ENCODE measurements around the gene FANCD2. TPM values are rescaled to one million over a fixed set of nuclear protein-coding genes. Genes with fewer than 3 reads are reported as not detected.

FANCD2 gene
- total RNA-seq, 4 donors from 2014 or later: 4.9 to 23.2 (median 10.5) TPM

DNA sequence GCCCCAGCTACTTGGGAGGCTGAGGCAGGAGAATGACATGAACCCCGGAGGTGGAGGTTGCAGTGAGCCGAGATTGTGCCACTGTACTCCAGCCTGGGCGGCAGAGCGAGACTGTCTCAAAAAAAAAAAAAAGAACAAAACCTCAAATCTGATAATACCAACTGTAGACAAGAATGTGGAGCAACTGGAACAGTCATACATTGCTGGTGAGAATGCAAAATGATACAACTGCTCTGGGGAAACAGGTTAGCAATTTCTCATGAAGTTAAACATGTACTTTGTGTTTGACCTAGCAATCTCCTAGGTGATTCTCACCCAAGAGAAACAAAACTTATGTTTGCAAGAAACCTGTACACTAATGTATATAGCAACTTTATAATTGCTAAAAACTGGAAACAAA lies 110.9 kb downstream of the FANCD2 start:
- Histone ChIP-seq H3K36me3 (no peaks in the 10 kb centered on the region), H3K27me3 (no peaks in the 10 kb centered on the region), H3K4me1 (peaks cover under 1% of the 10 kb centered on the region), H3K9me3 (no peaks in the 10 kb centered on the region), H3K4me3 (no peak overlapping the region), H3K27ac (no peak overlapping the region)
- DNase-seq (ENCODE audit: low spot score in 2 of 2): no peak
- 83% methylated on average over 4 of the region's 4 CpGs for WGBS
- TF ChIP-seq POLR2AphosphoS5 (IDR thresholded peaks at IDR 0.05) (no peak), POLR2A (IDR thresholded peaks at IDR 0.05) (no peak), EP300 (IDR thresholded peaks at IDR 0.05) (no peak)
- TF ChIP-seq, protein P1, sequence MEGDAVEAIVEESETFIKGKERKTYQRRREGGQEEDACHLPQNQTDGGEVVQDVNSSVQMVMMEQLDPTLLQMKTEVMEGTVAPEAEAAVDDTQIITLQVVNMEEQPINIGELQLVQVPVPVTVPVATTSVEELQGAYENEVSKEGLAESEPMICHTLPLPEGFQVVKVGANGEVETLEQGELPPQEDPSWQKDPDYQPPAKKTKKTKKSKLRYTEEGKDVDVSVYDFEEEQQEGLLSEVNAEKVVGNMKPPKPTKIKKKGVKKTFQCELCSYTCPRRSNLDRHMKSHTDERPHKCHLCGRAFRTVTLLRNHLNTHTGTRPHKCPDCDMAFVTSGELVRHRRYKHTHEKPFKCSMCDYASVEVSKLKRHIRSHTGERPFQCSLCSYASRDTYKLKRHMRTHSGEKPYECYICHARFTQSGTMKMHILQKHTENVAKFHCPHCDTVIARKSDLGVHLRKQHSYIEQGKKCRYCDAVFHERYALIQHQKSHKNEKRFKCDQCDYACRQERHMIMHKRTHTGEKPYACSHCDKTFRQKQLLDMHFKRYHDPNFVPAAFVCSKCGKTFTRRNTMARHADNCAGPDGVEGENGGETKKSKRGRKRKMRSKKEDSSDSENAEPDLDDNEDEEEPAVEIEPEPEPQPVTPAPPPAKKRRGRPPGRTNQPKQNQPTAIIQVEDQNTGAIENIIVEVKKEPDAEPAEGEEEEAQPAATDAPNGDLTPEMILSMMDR (IDR thresholded peaks at IDR 0.05): no peak

DNA sequence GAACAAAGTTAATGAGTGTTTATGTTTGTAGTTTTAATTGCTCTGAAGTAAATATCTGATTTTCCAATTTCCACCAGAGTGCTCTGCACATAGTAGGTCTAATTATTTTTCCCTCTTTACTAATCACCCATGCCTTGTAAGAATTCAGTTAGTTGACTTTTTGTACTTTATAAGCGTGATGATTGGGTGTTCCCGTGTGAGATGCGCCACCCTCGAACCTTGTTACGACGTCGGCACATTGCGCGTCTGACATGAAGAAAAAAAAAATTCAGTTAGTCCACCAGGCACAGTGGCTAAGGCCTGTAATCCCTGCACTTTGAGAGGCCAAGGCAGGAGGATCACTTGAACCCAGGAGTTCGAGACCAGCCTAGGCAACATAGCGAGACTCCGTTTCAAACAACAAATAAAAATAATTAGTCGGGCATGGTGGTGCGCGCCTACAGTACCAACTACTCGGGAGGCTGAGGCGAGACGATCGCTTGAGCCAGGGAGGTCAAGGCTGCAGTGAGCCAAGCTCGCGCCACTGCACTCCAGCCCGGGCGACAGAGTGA lies 114.8 kb downstream of the FANCD2 start:
- Histone ChIP-seq H3K27ac (no peak overlapping the region), H3K36me3 (no peaks in the 10 kb centered on the region), H3K27me3 (no peaks in the 10 kb centered on the region), H3K4me3 (peak overlapping the region; percentile 55), H3K4me1 (peaks cover 29% of the 10 kb centered on the region), H3K9me3 (no peaks in the 10 kb centered on the region)
- WGBS: 83% methylated on average over 23 of the region's 23 CpGs
- no peak for TF ChIP-seq POLR2A (IDR thresholded peaks at IDR 0.05)
- TF ChIP-seq POLR2AphosphoS5 (IDR thresholded peaks at IDR 0.05): no peak
- TF ChIP-seq EP300 (IDR thresholded peaks at IDR 0.05): no peak
- TF ChIP-seq, protein P1 (IDR thresholded peaks at IDR 0.05): no peak
- DNase-seq (ENCODE audit: low spot score in 2 of 2): no peak

DNA sequence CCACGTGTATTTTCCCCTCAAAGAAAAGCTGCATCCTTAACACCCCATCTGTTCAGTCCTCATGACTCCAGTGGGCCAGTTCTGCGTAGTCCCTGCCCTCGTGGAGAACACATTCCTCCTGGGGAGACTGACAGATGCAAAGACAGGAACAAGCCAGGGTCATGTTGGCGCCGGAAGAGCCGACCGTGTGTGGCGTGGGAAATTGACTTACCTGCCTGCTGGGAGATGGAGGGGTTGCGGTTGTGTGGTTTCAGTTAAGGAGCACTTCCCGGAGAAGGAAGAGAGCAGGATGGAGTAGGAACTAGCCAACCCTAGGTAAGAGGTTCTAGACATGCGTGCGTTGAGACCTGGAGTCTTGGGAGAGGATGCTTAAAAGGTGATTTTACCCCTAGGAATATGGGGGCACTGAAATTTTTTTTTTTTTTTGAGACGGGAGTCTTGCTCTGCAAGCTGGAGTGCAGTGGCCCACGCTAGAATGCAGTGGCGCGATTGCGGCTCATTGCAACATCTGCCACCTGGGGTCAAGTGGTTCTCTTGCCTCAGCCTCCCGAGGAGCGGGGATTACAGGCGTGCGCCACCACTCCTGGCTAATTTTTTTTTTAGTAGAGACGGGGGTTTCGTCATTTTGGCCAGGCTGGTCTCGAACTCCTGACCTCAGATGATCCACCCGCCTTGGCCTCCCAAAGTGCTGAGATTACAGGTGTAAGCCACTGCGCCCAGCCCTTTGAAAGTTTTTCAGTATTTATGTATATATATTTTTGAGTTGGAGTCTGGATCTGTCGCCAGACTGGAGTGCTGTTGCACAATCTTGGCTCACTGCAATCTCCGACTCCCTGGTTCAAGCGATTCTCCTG lies 116.7 kb downstream of the FANCD2 start:
- H3K9me3 ChIP-seq: no peaks in the 10 kb centered on the region
- H3K36me3 ChIP-seq: peaks cover 14% of the 10 kb centered on the region
- WGBS: 66% methylated on average over 29 of the region's 29 CpGs
- TF ChIP-seq EP300 (IDR thresholded peaks at IDR 0.05): no peak
- TF ChIP-seq, protein P1 (IDR thresholded peaks at IDR 0.05): no peak
- no peak for TF ChIP-seq POLR2AphosphoS5 (IDR thresholded peaks at IDR 0.05)
- TF ChIP-seq POLR2A (IDR thresholded peaks at IDR 0.05): no peak
- H3K27me3 ChIP-seq: no peaks in the 10 kb centered on the region
- DNase-seq (ENCODE audit: low spot score in 2 of 2): no peak
- H3K4me1 ChIP-seq: peaks cover 29% of the 10 kb centered on the region
- peak overlapping the region; percentile 55 for H3K4me3 ChIP-seq
- H3K27ac ChIP-seq: no peak overlapping the region

DNA sequence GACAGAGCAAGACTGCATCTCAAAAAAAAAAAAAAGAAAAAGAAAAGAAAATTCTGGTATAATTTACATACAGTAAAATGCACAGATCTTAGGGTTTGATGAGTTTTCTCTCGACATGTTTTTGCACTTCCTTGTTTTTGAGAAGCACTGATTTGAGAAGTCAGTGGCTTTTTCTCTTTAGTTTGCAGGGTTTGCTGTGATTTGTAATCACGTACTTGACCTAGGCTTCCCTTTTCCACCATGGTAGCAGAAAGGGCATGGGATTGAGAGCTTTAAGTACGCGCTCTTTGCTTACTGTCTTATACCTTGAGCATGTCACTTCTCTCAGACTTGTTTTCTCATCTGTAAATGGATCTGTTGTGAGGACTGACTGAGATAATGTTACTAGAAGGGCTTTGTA lies 119.4 kb downstream of the FANCD2 start:
- WGBS: 87% methylated on average over 4 of the region's 4 CpGs
- no peak overlapping the region for H3K4me3 ChIP-seq
- no peak for DNase-seq (ENCODE audit: low spot score in 2 of 2)
- no peak for TF ChIP-seq POLR2A (IDR thresholded peaks at IDR 0.05)
- no peak for TF ChIP-seq EP300 (IDR thresholded peaks at IDR 0.05)
- TF ChIP-seq POLR2AphosphoS5 (IDR thresholded peaks at IDR 0.05): no peak
- no peaks in the 10 kb centered on the region for H3K9me3 ChIP-seq
- H3K27me3 ChIP-seq: no peaks in the 10 kb centered on the region
- peaks cover 29% of the 10 kb centered on the region for H3K4me1 ChIP-seq
- H3K36me3 ChIP-seq: peaks cover 35% of the 10 kb centered on the region
- no peak overlapping the region for H3K27ac ChIP-seq

DNA sequence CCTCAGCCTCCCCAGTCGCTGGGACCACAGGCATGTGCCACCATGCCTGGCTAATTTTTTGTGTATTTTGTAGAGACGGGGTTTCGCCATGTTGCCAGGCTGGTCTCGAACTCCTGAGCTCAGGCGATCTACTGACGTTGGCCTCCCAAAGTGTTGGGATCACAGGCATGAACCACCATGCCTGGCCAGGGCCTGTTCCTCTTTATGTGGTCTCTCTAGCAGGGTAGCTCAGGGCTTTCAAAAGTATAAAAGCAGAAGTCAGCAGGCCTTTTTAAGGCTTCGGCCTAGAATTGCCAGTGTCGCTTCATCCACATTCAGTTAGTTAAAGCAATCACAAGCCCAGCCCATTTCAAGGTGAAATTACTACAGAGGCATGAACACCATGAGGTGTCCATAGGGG lies 123.0 kb downstream of the FANCD2 start:
- Histone ChIP-seq H3K27me3 (no peaks in the 10 kb centered on the region), H3K27ac (no peak overlapping the region), H3K4me3 (no peak overlapping the region), H3K4me1 (peaks cover 8% of the 10 kb centered on the region), H3K9me3 (no peaks in the 10 kb centered on the region), H3K36me3 (peaks cover 59% of the 10 kb centered on the region)
- DNase-seq (ENCODE audit: low spot score in 2 of 2): no peak
- WGBS: 92% methylated on average over 8 of the region's 8 CpGs
- no peak for TF ChIP-seq POLR2A (IDR thresholded peaks at IDR 0.05)
- TF ChIP-seq POLR2AphosphoS5 (IDR thresholded peaks at IDR 0.05): no peak
- TF ChIP-seq, protein P1 (IDR thresholded peaks at IDR 0.05): no peak
- no peak for TF ChIP-seq EP300 (IDR thresholded peaks at IDR 0.05)

All from suprapubic skin (tissue), 4 donors.